GM19452 (cell line): ENCODE results near the gene FAM98A.
A peak's percentile ranks its signal among the peaks of the same experiment; 100 is the strongest.

Experiments used
- ATAC-seq: cut with Tn5 transposase; IDR thresholded peaks from one replicate; pipeline ENCODE4 v1.9.1; 2021; ENCODE audit not compliant: unreplicated experiment

FAM98A gene

GRCh38 chr2:33599175-33599942 is at the start of gene FAM98A:
Gene FAM98A, minus strand, starts transcription at chr2:33599299. Its CDS starts 78 bp downstream, at chr2:33599221.
- ATAC-seq: peak; percentile 92

GRCh38 chr2:33645861-33646260 is 46.8 kb upstream of the FAM98A start:
- no peak for ATAC-seq

GRCh38 chr2:33644215-33644614 is 45.1 kb upstream of the FAM98A start:
- no peak for ATAC-seq

GRCh38 chr2:33636001-33636400 is 36.9 kb upstream of the FAM98A start:
- no peak for ATAC-seq

- ATAC-seq: no peak
Observed at GRCh38 chr2:33634261-33634910, 35.3 kb upstream of the FAM98A start.

GRCh38 chr2:33633315-33633714 is 34.2 kb upstream of the FAM98A start:
- no peak for ATAC-seq

GRCh38 chr2:33632831-33633230 is 33.7 kb upstream of the FAM98A start:
- ATAC-seq: no peak

GRCh38 chr2:33628031-33628827 is 29.1 kb upstream of the FAM98A start:
- no peak for ATAC-seq

- ATAC-seq: no peak
Observed at GRCh38 chr2:33619028-33619427, 19.9 kb upstream of the FAM98A start.

- ATAC-seq: no peak
Observed at GRCh38 chr2:33617989-33618388, 18.9 kb upstream of the FAM98A start.

- ATAC-seq: no peak
Observed at GRCh38 chr2:33617401-33617800, 18.3 kb upstream of the FAM98A start.

GRCh38 chr2:33616873-33617272 is 17.8 kb upstream of the FAM98A start:
- ATAC-seq: no peak

- ATAC-seq: no peak
Observed at GRCh38 chr2:33614190-33614589, 15.1 kb upstream of the FAM98A start.

- no peak for ATAC-seq
Observed at GRCh38 chr2:33607905-33608304, 8.8 kb upstream of the FAM98A start.

- ATAC-seq: no peak
Observed at GRCh38 chr2:33607251-33607721, 8.2 kb upstream of the FAM98A start.

- ATAC-seq: no peak
Observed at GRCh38 chr2:33606622-33607021, 7.5 kb upstream of the FAM98A start.

GRCh38 chr2:33606100-33606499 is 7.0 kb upstream of the FAM98A start:
- ATAC-seq: no peak

- ATAC-seq: no peak
Observed at GRCh38 chr2:33605056-33605455, 6.0 kb upstream of the FAM98A start.

GRCh38 chr2:33603416-33603815 is 4.3 kb upstream of the FAM98A start:
- ATAC-seq: no peak

GRCh38 chr2:33602201-33602830 is 3.2 kb upstream of the FAM98A start:
- no peak for ATAC-seq

GRCh38 chr2:33599943-33600192 is 769 bp upstream of the FAM98A start:
- ATAC-seq: no peak
